Measurements from ENCODE around the gene MYBPC3. TPM values are rescaled to one million over a fixed set of nuclear protein-coding genes. Genes with fewer than 3 reads are reported as not detected.

Gene MYBPC3
- total and polyA plus RNA-seq, 2 experiments from 2014 or later = not detected

DNA sequence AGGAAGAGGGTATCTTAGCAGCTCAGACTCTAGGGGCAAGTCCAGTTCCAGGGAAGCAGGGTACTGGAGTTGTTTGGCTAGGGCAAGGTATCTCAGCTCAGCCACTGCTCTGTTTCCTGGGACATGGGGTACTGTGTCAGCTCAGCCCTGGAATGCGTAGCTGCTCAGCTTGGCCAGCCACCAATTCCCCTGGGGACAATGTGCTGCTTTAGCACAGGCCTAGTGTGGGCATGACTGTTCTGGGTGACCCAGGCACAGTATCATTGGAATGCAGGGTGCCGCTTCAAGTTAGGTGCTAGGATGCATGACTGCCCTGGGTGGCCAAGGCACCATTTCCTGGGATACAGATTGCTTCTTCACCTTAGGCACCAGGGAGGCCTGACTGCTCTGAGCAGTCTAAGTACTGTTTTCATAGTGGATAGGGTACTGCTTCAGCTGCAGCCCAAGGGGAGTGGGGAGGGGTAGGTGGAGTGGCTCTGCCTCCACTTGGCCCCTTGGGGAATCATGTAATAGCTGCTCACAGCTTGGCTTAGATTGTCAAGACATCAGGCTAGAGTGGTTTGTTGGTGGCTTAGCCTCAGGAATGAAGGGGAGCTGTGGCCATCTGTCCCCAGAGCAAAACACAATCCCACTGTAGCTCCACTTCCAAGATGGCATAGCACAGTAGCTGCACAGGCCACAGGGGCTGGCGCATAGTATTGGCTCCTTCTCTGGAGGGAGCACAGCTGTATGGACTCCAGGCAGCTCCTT, 46.6 kb downstream of the MYBPC3 start:
- no peaks in the 10 kb centered on the region for H3K27me3 ChIP-seq (ENCODE audit: insufficient read depth)
- H3K27ac ChIP-seq (ENCODE audit: low read depth) = no peak overlapping the region
- H2AFZ ChIP-seq = no peak overlapping the region
- TF ChIP-seq STAT1 (IDR thresholded peaks at IDR 0.05; ENCODE audit: unreplicated experiment) (no peak), NANOG (IDR thresholded peaks at IDR 0.05; ENCODE audit: borderline replicate concordance) (no peak), JUNB (IDR thresholded peaks at IDR 0.05; ENCODE audit: unreplicated experiment) (no peak), ZNF331 (CRISPR knock-in tag; IDR thresholded peaks at IDR 0.05; ENCODE audit: low read depth) (no peak), CTCF (conservative IDR thresholded peaks at IDR 0.05; ENCODE audit: low read depth in 2 of 2) (no peak), POLR2AphosphoS5 (IDR thresholded peaks at IDR 0.05; ENCODE audit: low read depth) (no peak)
- H3K4me1 Mint-ChIP-seq = no peaks in the 10 kb centered on the region
- H3K79me2 ChIP-seq (replicated peaks; ENCODE audit: insufficient read depth) = no peaks in the 10 kb centered on the region; the same call in none of the 2 replicates
- peaks cover 2% of the 10 kb centered on the region for H3K27me3 Mint-ChIP-seq (ENCODE audit: insufficient read depth, low read depth, poor library complexity)
- H3F3A ChIP-seq (replicated peaks; ENCODE audit: low read depth) = no peaks in the 10 kb centered on the region
- H3K36me3 ChIP-seq (ENCODE audit: insufficient read depth) = peaks cover 26% of the 10 kb centered on the region; the same call in 1 of the 2 replicates
- H3K27ac Mint-ChIP-seq = no peak overlapping the region
- no peaks in the 10 kb centered on the region; the same call in none of the 2 replicates for H4K20me1 ChIP-seq (replicated peaks; ENCODE audit: insufficient read depth)
- H3K4me1 ChIP-seq (ENCODE audit: insufficient read depth) = no peaks in the 10 kb centered on the region
- no peak; the same call in 2 of the 3 replicates for ATAC-seq
- no peak overlapping the region for H3K4me2 ChIP-seq
- no peak for DNase-seq (ENCODE audit: low spot score)
- peaks cover 56% of the 10 kb centered on the region for H3K36me3 Mint-ChIP-seq (ENCODE audit: low read depth)
- H3K4me3 ChIP-seq = no peak overlapping the region
- no peaks in the 10 kb centered on the region for H3K9me2 ChIP-seq (ENCODE audit: insufficient read depth)
- H3K4me3 Mint-ChIP-seq = no peak overlapping the region
- peaks cover 10% of the 10 kb centered on the region; the same call in 2 of the 3 replicates for H3K9me3 Mint-ChIP-seq

DNA sequence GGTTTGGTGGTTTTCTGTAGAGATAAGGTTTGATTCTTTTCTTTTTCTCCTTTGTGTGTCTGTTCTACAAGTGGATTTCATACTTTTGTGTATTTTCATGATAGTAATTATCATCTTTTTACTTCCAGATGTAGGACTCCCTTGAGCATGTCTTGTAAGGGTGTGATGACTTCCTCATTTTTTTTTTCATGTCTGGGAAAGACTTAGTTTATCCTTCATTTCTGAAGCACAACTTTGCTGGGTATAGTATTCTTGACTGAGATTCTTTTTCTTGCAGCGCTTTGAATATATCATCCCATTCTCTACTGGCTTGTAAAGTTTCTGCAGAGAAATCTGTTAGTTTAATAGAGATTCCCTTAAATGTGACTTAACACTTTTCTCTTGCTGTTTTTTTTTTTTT, 49.6 kb downstream of the MYBPC3 start:
- peaks cover 10% of the 10 kb centered on the region; the same call in 2 of the 3 replicates for H3K9me3 Mint-ChIP-seq
- no peak for DNase-seq (ENCODE audit: low spot score)
- Histone ChIP-seq H3K4me1 (ENCODE audit: insufficient read depth) (no peaks in the 10 kb centered on the region), H3K36me3 (ENCODE audit: insufficient read depth) (peaks cover 20% of the 10 kb centered on the region), H3K27ac (ENCODE audit: low read depth) (no peak overlapping the region), H3K9me2 (ENCODE audit: insufficient read depth) (no peaks in the 10 kb centered on the region), H3K4me2 (no peak overlapping the region), H3F3A (replicated peaks; ENCODE audit: low read depth) (no peaks in the 10 kb centered on the region), H3K27me3 (ENCODE audit: insufficient read depth) (no peaks in the 10 kb centered on the region), H3K4me3 (no peak overlapping the region), H2AFZ (no peak overlapping the region), H4K20me1 (replicated peaks; ENCODE audit: insufficient read depth) (no peaks in the 10 kb centered on the region; the same call in 1 of the 2 replicates), H3K79me2 (replicated peaks; ENCODE audit: insufficient read depth) (no peaks in the 10 kb centered on the region; the same call in none of the 2 replicates)
- no peak for TF ChIP-seq EZH2phosphoT487 (IDR thresholded peaks at IDR 0.05; ENCODE audit: unreplicated experiment)
- TF ChIP-seq EZH2 (IDR thresholded peaks at IDR 0.05; ENCODE audit: low read depth, unreplicated experiment) = no peak
- TF ChIP-seq ZNF331 (CRISPR knock-in tag; IDR thresholded peaks at IDR 0.05; ENCODE audit: low read depth) = no peak
- no peak for TF ChIP-seq ETS1 (IDR thresholded peaks at IDR 0.05)
- no peak for TF ChIP-seq ZNF462 (CRISPR knock-in tag; IDR thresholded peaks at IDR 0.05)
- H3K4me1 Mint-ChIP-seq = no peaks in the 10 kb centered on the region
- no peaks in the 10 kb centered on the region for H3K27me3 Mint-ChIP-seq (ENCODE audit: insufficient read depth, low read depth, poor library complexity)
- ATAC-seq = no peak
- H3K27ac Mint-ChIP-seq = no peak overlapping the region
- H3K4me3 Mint-ChIP-seq = no peak overlapping the region
- peaks cover 68% of the 10 kb centered on the region for H3K36me3 Mint-ChIP-seq (ENCODE audit: low read depth)

All from GM23338 (cell line).